Fibroblast of lung (primary cell): ENCODE data around the gene MRPL4. TPM values are rescaled to one million over a fixed set of nuclear protein-coding genes. Genes with fewer than 3 reads are reported as not detected.

Experiments used
- DNase-seq, 2 donors: peaks; one replicate each; pipeline versions ENCODE4 v3.0.0 to v3.0.0-alpha.2; 2010; ENCODE audit warnings: low read depth in 2 of 2
- H2AFZ ChIP-seq: 2 replicates; pipeline ENCODE4 v1.5.1; 2012; ENCODE audit warnings: low read length, control low read depth, inconsistent platforms
- H3K27ac ChIP-seq: 2 replicates; pipeline ENCODE4 v1.5.1; 2011; ENCODE audit warnings: low read length, control low read depth; ENCODE audit not compliant: insufficient read depth
- H3K27me3 ChIP-seq: 2 replicates; pipeline ENCODE4 v1.5.1; 2011; ENCODE audit warnings: mild to moderate bottlenecking, low read length; ENCODE audit not compliant: control insufficient read depth, insufficient read depth
- H3K36me3 ChIP-seq: 2 replicates; pipeline ENCODE4 v1.5.1; 2011; ENCODE audit warnings: low read length; ENCODE audit not compliant: control insufficient read depth, insufficient read depth
- H3K4me1 ChIP-seq: 2 replicates; pipeline ENCODE4 v1.5.1; 2011; ENCODE audit warnings: low read length; ENCODE audit not compliant: control insufficient read depth, insufficient read depth; ENCODE audit errors: extremely low read depth
- H3K4me2 ChIP-seq: 2 replicates; pipeline ENCODE4 v1.5.1; 2011; ENCODE audit warnings: low read length, control low read depth; ENCODE audit not compliant: insufficient read depth; ENCODE audit errors: extremely low read depth
- H3K4me3 ChIP-seq, 4 experiments: fragments of 200-600 bp in 1 of 4; sonication (generic) in 1 of 4; replicated peaks in 1 of 4; 2 replicates each; pipeline ENCODE4 v1.5.1; 2011 to 2016; ENCODE audit warnings: low read length in 4 of 4, low read depth in 3 of 4, mild to moderate bottlenecking in 3 of 4, control low read depth in 2 of 4, inconsistent platforms in 1 of 4, mixed read lengths in 1 of 4; ENCODE audit not compliant: insufficient read depth in 1 of 4; ENCODE audit errors: control extremely low read depth in 1 of 4
- H3K79me2 ChIP-seq: 2 replicates; pipeline ENCODE4 v1.5.1; 2012; ENCODE audit warnings: mild to moderate bottlenecking, low read length, inconsistent platforms; ENCODE audit not compliant: control insufficient read depth, insufficient read depth
- H3K9ac ChIP-seq: 2 replicates; pipeline ENCODE4 v1.5.1; 2011; ENCODE audit warnings: mild to moderate bottlenecking, low read length, control low read depth; ENCODE audit not compliant: insufficient read depth
- H3K9me3 ChIP-seq: 2 replicates; pipeline ENCODE4 v1.5.1; 2012; ENCODE audit warnings: low read depth, low read length; ENCODE audit not compliant: control insufficient read depth, insufficient read depth
- H4K20me1 ChIP-seq: 2 replicates; pipeline ENCODE4 v1.5.1; 2011; ENCODE audit warnings: low read length; ENCODE audit not compliant: control insufficient read depth, insufficient read depth; ENCODE audit errors: extremely low read depth
- CTCF ChIP-seq, 2 donors: IDR thresholded peaks in 1 of 2; conservative IDR thresholded peaks in 1 of 2; 1 replicate in 1 of 2; 2 replicates in 1 of 2; pipeline ENCODE4 v1.5.1; 2011 to 2012; ENCODE audit warnings: low read length in 2 of 2, control low read depth in 1 of 2, inconsistent platforms in 1 of 2, low read depth in 1 of 2, mild to moderate bottlenecking in 1 of 2
- EZH2 ChIP-seq: IDR thresholded peaks from 2 replicates; pipeline ENCODE4 v1.5.1; 2012; ENCODE audit warnings: low read length, control low read depth, mild to moderate bottlenecking; ENCODE audit errors: missing control alignments
- polyA plus RNA-seq, 2 donors: library from polyadenylated mRNA; depleted of rRNA in 1 of 2; stranded (reverse) in 1 of 2; unstranded in 1 of 2; fragments of >200 nt; gene quantifications; 2 replicates each; pipeline ENCODE4 v1.2.1, GENCODE V29; 2011 to 2012; ENCODE audit warnings: missing spikeins in 1 of 2
- total RNA-seq: library from RNA; depleted of rRNA; stranded (reverse); fragments of >200 nt; gene quantifications from 2 replicates; pipeline ENCODE4 v1.2.1, GENCODE V29; 2014

MRPL4 gene
- total and polyA plus RNA-seq, 2 donors (not counting 1 experiment from before 2014, with no cell fraction given): 17.2 to 25.7 TPM

- Histone ChIP-seq H3K4me1 (peaks cover 13% of the 10 kb centered on the region), H3K9me3 (no peaks in the 10 kb centered on the region), H3K36me3 (no peaks in the 10 kb centered on the region), H3K4me2 (no peak overlapping the region), H3K79me2 (no peaks in the 10 kb centered on the region), H3K27me3 (peaks cover 49% of the 10 kb centered on the region), H3K4me3 (peak overlapping the region in 2 of 4 experiments; percentile 28 to 57), H4K20me1 (no peaks in the 10 kb centered on the region), H3K9ac (no peak overlapping the region), H3K27ac (no peak overlapping the region), H2AFZ (no peak overlapping the region)
- TF ChIP-seq CTCF (conservative IDR thresholded peaks at IDR 0.05 in 1 of 2, IDR thresholded peaks at IDR 0.05 in 1 of 2; ENCODE audit: low read depth in 1 of 2, low read length in 2 of 2): no peak
- TF ChIP-seq EZH2: peak; percentile 60
- DNase-seq: no peak
Measured at GRCh38 chr19:10292789-10293636, 41.0 kb downstream of the MRPL4 start.

- no peak overlapping the region for H2AFZ ChIP-seq
- no peak overlapping the region for H3K9ac ChIP-seq
- H4K20me1 ChIP-seq: no peaks in the 10 kb centered on the region
- H3K4me1 ChIP-seq: peaks cover 13% of the 10 kb centered on the region
- no peaks in the 10 kb centered on the region for H3K36me3 ChIP-seq
- TF ChIP-seq CTCF (conservative IDR thresholded peaks at IDR 0.05 in 1 of 2, IDR thresholded peaks at IDR 0.05 in 1 of 2; ENCODE audit: low read depth in 1 of 2, low read length in 2 of 2): no peak
- TF ChIP-seq EZH2: no peak
- H3K9me3 ChIP-seq: no peaks in the 10 kb centered on the region
- DNase-seq: no peak
- no peak overlapping the region for H3K27ac ChIP-seq
- H3K27me3 ChIP-seq: peaks cover 49% of the 10 kb centered on the region
- no peaks in the 10 kb centered on the region for H3K79me2 ChIP-seq
- H3K4me3 ChIP-seq: no peak overlapping the region
- H3K4me2 ChIP-seq: no peak overlapping the region
Measured at GRCh38 chr19:10293637-10294367, 41.8 kb downstream of the MRPL4 start.

GRCh38 chr19:10294368-10294697, 42.3 kb downstream of the MRPL4 start:
- no peaks in the 10 kb centered on the region for H3K79me2 ChIP-seq
- H3K9me3 ChIP-seq: no peaks in the 10 kb centered on the region
- H3K4me2 ChIP-seq: no peak overlapping the region
- TF ChIP-seq EZH2: peak; percentile 2
- no peak for TF ChIP-seq CTCF (conservative IDR thresholded peaks at IDR 0.05 in 1 of 2, IDR thresholded peaks at IDR 0.05 in 1 of 2; ENCODE audit: low read depth in 1 of 2, low read length in 2 of 2)
- H3K36me3 ChIP-seq: no peaks in the 10 kb centered on the region
- H3K9ac ChIP-seq: no peak overlapping the region
- no peaks in the 10 kb centered on the region for H4K20me1 ChIP-seq
- no peak overlapping the region for H2AFZ ChIP-seq
- DNase-seq: no peak
- H3K4me1 ChIP-seq: peaks cover 13% of the 10 kb centered on the region
- H3K4me3 ChIP-seq: no peak overlapping the region
- no peak overlapping the region for H3K27ac ChIP-seq
- H3K27me3 ChIP-seq: peaks cover 49% of the 10 kb centered on the region
